Inflammatory macrophage treated with lipopolysaccharide for 1 hour (primary cell): Measurements from ENCODE around the gene SERHL2.
"Not testable (repeated sequence)": the region's sequence is repeated elsewhere in the genome, so short reads cannot be mapped to it uniquely, and the experiment has no call there.

Source experiments
- DNase-seq, 2 donors: peaks; one replicate each; pipeline ENCODE4 v3.0.0-alpha.2; 2020 to 2022

SERHL2 gene

DNA sequence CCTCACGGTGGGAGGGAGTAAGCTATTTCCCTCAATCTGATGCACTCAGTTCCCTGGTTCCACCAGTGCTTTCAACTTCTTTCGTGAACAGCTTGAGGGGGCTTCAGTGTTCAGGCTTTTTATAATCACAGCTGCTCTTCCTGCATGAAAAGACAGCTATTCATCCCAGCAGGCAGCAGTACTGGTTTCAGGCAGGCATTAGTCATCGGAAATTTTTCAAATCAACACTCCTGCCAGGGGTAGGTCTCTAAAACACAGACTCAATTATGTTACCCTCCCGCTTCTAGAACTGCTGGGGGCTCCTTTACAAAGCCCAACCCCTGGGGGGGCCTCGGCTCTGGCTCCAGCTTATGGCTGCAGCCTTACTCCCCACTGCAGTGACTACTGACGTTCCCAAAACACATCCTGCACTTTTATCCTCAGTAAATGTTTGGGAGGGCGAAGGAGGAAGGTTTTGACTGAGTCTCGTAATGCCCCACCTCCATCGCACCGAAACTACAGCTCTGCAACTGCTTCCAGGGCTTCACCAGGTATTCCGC, 55.1 kb downstream of the SERHL2 start:
- no peak for DNase-seq

DNA sequence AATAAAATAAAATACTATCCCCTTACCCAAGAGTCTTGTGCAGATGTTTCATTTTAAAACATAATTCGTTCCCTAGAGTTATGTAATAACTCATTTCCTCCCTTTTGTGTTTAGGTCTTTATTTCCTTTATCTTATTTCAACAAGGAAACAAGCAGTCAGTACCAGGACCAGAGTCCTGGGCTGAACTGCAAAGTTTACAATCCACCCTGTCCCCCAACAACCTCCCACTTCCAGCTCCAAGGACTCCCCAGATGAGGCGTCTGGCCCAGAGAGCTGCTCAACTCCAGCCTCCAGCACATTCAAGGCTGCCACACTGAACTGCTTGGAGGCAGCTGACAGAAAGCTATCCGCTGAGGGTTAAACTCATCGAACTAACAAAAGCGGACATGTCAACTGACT, 56.4 kb downstream of the SERHL2 start:
- no peak for DNase-seq

DNA sequence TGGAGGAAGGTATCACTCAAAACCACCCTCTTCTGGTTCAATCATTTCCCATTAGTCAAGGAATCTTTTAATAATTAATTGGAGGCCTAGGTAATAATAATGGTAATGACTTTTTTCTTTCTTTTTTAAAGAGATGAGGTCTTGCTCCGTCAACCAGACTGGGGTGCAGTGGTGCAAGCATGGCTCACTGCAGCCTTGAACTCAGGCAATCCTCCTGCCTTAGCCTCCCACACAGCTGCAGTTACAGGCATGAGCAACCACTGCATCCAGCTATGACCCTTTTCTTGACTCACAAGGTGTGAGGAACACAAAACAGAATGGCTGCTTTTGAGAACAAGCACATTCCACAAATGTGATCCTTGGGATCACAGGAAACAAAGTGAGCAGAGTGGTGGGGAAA, 57.3 kb downstream of the SERHL2 start:
- peak in 1 of 2 donors; percentile 29 for DNase-seq

DNA sequence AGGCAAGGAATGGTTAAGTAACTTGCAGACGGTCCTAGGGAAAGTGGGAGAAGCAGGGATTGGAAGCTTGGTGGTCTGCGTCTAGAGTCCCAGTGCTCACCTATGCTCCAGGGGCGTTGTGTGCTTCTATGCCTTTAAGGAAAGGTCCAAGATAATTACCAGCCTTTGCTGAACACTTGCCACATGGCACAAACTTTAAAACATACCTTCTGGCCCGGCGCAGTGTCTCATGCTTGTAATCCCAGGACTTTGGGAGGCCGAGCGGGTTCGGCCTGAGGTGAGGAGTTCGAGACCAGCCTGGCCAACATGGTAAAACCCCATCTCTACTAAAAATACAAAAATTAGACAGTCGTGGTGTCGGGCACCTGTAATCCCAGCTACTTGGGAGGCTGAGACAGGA, 58.6 kb downstream of the SERHL2 start:
- no peak for DNase-seq

GRCh38 chr22:42613872-42614301, 60.1 kb downstream of the SERHL2 start:
- peak; percentile 69 to 75 for DNase-seq

DNA sequence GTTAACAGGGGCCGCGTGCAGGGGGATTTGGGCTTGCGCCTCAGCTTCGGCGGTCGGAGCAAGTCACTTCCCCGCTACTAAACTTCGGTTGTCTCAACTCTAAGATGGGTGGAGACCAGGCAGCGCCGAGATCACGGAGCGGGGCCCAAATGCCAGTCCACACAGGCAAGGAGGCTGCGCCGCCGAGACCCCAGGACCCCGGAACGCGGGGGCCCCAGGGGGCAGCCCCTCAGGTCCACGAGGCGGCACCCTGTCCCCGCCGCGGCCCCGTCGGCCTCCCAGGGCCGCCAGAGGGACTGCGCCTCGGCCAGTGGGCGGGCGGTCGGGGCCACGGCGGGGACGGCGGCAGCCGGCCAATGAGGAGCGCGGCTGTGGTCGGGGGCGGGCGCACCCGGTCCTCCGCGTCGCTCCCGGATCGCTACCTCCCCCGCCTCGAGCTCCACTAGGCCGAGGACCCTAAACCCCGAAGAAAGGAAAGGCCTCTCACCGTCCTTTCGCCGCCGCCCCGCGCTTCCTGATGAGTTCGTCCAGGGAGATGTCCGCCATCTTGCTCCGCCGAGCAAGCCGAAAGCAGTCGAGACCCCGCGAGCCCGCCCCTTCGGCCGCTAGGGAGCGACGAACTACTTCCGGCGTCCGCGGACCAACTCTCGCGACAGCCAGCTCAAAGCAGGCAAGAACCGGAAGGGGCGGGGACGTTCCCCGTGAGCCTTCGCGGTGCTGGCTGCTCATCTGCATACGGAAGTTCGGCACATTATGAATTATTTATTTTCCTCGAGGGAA, 60.7 kb downstream of the SERHL2 start, which contains the start of gene POLDIP3:
Gene POLDIP3 (minus strand): TSS at position 572 of the 780 bp plus-strand sequence. CDS start 26 bp downstream, at position 546.
- peak; percentile 97 to 99 for DNase-seq

DNA sequence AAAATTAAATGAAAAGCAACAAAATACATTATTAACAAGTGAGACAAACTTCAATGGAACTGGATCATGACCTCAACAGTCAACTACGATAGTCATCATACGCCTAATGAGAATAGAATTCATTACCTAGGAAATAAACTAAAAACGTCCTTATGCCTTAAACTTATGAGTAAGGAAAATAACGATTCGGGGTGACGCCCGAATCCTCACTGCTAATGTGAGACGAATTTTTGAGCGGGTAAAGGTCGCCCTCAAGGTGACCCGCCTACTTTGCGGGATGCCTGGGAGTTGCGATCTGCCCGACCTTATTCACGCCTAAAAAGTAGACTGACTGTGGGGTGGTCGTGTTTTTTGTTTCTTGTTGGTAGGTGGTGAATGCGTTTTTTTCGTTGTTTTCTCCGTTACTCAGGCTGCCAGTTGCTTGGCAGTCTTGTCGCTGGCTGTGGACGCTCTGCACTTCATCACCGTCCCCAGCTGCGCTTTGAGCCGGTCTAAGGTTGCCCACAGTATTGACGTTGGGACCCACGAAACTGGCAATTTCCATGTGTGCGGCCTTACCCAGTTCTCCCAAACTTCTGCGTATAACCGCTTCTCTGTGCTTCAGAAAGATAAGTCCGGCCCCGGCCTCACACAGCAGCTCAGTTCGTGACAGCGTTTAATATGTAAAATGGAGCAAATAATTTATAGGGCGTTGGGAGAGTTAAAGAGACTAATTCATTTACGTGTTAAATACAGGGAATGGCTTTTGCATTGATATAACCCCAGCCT, 61.5 kb downstream of the SERHL2 start:
- DNase-seq = peak; percentile 98

DNA sequence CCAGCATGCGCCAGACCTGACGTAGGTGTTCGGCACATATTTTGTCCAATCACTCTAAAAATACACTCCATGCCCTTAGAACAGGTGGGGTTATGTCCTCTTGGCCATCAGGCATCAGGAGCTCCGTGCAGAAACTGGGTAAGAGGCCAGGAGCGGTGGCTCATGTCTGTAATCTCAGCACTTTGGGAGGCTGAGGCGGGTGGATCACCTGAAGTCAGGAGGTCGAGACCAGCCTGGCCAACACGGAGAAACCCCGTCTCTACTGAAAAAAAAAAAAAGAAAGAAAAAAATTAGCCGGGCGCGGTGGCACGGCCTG, 62.1 kb downstream of the SERHL2 start:
- DNase-seq = not testable (repeated sequence)

DNA sequence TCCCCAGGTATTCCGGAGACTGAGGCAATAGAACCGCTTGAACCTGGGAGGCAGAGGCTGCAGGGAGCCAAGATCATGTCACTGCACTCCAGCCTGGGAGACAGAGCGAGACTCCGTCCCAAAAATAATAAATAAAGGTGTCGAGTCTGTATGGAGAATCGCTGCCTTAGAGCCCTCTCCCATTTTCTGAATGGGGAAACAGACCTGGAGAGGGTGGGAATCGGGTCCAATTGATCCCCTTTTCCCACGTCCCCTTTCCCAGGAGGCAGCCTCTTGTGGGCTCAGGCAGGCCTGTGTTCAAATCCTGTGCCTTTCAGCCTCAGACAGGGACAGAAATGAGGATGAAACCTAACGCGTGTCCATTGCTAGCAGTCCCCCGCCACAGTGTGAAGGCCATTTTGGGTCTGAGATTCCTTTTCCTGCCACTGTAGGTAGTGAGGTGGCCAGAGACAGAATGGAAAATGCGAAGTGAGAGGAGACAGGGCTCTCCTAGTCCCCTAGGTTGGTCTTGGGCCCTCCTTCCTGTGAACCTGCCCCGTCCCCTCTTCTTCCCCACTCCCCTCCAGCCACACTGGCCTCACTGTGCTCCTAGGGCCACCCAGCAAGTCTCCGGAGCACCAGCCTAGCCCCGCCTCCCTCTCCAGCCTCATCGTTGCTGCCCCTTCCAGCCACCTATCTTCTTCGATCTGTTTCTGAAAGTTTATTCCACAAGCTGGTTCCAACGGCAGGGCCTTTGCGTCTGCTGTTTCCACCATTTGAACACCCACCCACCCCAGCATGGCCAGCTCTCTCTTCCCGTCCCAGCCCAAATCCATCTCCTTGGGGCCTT, 63.6 kb downstream of the SERHL2 start:
- DNase-seq = no peak

DNA sequence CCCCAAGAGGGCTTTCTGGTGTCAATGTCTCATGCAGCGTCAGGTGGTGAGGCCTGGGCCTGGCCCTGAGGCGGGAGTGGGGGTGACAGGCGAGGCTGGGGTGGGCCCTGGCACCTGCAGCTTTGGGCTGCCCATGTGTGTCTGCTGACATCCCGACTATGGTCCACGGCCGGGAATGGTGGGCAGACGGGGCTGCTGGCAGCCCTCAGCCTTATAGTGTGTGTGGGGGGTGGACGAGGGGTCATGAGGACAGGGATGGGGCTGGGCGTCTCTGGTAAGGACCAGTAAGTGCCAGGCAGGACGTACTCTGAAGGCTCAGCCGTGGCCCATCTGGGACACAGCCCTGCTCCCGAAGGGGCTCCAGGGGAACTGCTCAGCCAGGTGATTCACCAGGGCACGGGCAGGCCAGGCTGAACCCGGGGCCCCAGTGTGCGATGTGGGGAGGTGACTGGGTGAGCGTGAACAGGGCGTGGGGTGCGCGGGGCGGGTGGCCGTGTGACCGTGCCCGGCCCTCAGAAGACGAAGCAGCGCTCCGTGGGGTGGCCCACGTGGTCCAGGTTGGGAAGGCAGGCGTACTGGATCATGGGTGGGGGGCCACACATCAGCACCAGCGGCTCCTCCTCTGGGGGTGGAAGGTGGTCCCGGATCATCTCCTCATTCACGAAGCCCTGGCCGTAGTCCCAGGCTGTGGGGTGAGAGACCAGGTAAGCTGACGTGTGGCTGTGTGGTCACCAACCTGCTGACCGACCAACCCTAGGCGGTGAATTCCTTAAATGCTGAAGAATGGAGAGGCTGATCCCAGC, 65.7 kb downstream of the SERHL2 start:
- DNase-seq = no peak

DNA sequence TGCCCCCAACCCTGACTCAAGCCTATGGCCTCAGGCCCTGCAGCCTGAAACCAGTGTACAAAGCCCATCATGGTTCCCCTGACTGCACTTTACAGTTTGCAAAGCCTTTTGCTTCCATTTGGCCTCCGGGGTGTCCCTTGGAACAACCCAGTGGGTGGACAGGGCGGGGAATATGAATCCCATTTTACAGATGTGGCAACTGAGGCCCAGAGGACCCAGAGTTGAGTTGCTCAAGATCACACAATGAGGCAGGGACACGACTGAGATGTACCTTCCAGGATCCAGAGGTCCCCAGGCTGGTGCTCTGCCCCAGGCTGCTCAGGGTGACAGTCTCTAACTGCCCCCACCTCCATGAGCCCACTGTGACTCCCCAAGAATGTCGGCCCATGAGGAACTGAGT, 66.3 kb downstream of the SERHL2 start:
- no peak for DNase-seq

GRCh38 chr22:42621505-42622002, 67.8 kb downstream of the SERHL2 start:
- DNase-seq = peak in 1 of 2 donors; percentile 45

DNA sequence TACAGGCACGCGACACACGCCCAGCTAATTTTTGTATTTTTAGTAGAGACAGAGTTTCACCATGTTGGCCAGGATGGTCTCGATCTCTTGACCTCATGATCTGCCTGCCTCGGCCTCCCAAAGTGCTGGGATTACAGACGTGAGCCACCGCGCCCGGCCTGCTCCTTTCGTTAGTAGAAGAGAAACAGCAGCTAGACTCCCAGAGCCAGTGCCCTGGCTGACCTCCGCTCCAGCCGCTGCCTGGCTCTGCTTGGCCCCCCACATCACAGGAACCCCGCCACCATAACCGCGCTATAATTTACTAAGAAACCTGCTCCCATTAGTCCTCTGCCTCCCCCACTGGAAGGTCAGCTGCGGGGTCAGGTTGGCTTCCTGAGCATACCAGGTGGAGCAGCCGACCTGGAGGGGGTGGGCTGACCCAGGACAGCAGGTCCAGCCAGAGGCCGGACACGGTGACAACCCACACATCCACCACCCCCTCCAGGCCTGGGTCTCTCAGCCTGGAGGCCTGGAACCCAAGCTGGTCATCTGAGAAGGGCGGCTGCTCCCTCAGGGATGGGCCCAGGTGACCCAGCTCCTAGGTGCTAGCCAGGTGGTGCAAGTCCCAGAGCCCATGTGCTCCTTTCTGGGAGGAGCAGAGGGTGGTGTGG, 68.4 kb downstream of the SERHL2 start:
- DNase-seq = no peak

DNA sequence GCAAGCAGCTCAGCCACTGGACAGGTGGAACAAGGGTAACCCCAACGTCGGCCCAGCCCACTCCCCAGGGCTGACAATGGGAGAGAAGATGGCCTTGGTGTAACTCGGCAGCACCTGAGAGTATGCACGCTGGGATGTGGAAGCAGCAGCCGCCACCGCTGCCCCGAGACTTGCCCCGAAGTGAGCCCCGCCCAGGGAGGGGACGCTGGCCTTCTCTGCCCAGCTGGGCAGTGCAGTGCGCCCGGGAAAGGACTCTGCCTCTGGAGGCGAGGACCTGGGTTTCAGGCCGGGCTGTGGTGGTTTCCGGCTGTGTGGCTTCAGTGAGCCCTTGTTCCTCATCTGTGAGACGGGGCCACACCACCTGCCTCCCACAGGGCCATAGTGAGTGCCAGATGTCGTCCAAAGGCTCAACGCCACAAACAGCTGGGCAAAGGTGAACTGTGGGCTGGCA, 69.6 kb downstream of the SERHL2 start:
- no peak for DNase-seq
